GM12891 (cell line): ENCODE measurements around the gene CCR7. TPM values are rescaled to one million over a fixed set of nuclear protein-coding genes. Genes with fewer than 3 reads are reported as not detected.

Experiments used
- DNase-seq: peaks from one replicate; pipeline ENCODE4 v3.0.0; 2011; ENCODE audit warnings: low spot score; ENCODE audit not compliant: insufficient read length
- FAIRE-seq: peaks from 2 replicates; lab custom pipeline; 2011; peaks lifted over from hg19 to GRCh38; lab: Jason Lieb, UNC
- PAX5 ChIP-seq: IDR thresholded peaks from 2 replicates; pipeline ENCODE4 v1.6.1; 2011; ENCODE audit warnings: low read length, moderate library complexity, mild to moderate bottlenecking; ENCODE audit not compliant: insufficient read depth, severe bottlenecking
- POLR2A ChIP-seq: IDR thresholded peaks from 2 replicates; pipeline ENCODE4 v1.6.1; 2011; ENCODE audit warnings: low read depth, low read length, control low read depth
- POLR2AphosphoS5 ChIP-seq: IDR thresholded peaks from 2 replicates; pipeline ENCODE4 v1.6.1; 2011; ENCODE audit warnings: low read depth, low read length, control low read depth
- POU2F2 ChIP-seq: IDR thresholded peaks from 2 replicates; pipeline ENCODE4 v1.6.1; 2011; ENCODE audit warnings: low read depth, mild to moderate bottlenecking, control low read depth, low read length, moderate library complexity
- SPI1 ChIP-seq: IDR thresholded peaks from 2 replicates; pipeline ENCODE4 v1.6.1; 2011; ENCODE audit warnings: low read depth, low read length, control low read depth
- TAF1 ChIP-seq: IDR thresholded peaks from 2 replicates; pipeline ENCODE4 v1.6.1; 2011; ENCODE audit warnings: low read depth, low read length, control low read depth
- polyA plus RNA-seq: library from polyadenylated mRNA; unstranded; fragments of >200 nt; gene quantifications from one replicate; pipeline ENCODE4 v1.2.1, GENCODE V29; 2012; ENCODE audit warnings: low read depth, missing spikeins, inconsistent platforms; ENCODE audit not compliant: missing spikeins

CCR7 gene, protein sequence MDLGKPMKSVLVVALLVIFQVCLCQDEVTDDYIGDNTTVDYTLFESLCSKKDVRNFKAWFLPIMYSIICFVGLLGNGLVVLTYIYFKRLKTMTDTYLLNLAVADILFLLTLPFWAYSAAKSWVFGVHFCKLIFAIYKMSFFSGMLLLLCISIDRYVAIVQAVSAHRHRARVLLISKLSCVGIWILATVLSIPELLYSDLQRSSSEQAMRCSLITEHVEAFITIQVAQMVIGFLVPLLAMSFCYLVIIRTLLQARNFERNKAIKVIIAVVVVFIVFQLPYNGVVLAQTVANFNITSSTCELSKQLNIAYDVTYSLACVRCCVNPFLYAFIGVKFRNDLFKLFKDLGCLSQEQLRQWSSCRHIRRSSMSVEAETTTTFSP
- 156 TPM for polyA plus RNA-seq

GRCh38 chr17:40564883-40565768 lies at the start of gene CCR7:
Gene CCR7, minus strand, starts transcription at chr17:40565472. Its CDS starts 63 bp downstream, at chr17:40565409.
- no peak for DNase-seq

DNA sequence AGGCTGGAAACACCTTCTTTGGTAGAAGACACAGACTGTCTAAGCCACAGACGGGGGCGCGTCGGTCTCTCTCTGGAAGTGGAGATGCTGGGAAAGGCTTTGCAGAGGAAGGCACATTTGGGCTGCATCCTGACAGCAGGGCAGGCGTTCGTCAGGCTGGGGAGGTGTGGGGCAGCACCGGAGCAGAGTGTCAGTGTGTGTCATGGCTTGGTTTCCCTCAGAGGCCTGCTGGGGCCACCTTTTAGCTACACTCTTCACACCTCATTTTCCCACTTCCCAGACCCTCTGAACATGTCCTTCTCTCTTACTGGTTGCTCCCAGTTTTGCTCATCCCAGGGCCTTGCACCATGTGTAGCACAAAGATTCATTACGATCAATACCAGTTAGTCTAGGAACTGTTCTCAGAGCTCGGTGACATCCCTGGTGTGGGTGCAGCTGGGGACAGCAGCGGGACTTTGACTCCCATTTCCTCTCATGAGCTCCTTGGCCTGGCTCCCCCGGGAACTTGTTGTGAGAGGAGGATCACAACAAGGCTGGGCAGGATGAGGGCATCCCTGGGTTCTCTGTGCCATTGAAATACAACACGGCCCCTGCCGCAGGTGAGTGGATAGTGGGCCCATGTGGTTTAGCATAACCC lies 49.3 kb upstream of the CCR7 start:
- DNase-seq (no peak), FAIRE-seq (no peak)
- no peak for TF ChIP-seq POU2F2

More at GRCh38 chr17:40564883-40565768, at the start of gene CCR7:
- TF ChIP-seq POU2F2 (peak; percentile 96), SPI1 (peak; percentile 83), POLR2A (peak; percentile 100), POLR2AphosphoS5 (peak; percentile 99), PAX5 (no peak), TAF1 (peak; percentile 94)
- FAIRE-seq = peak; percentile 85

GRCh38 chr17:40613467-40614154 lies 48.3 kb upstream of the CCR7 start:
- FAIRE-seq (no peak), DNase-seq (no peak)
- TF ChIP-seq POU2F2 (no peak), SPI1 (no peak), PAX5 (no peak), POLR2AphosphoS5 (no peak), POLR2A (no peak), TAF1 (no peak)

- FAIRE-seq = no peak
- TF ChIP-seq POLR2A = no peak
- TF ChIP-seq TAF1 = no peak
- TF ChIP-seq POU2F2 = no peak
- no peak for TF ChIP-seq SPI1
- no peak for TF ChIP-seq PAX5
- TF ChIP-seq POLR2AphosphoS5 = no peak
- DNase-seq = no peak
Observed at GRCh38 chr17:40612599-40613244, 47.5 kb upstream of the CCR7 start.

- TF ChIP-seq PAX5 (no peak), SPI1 (no peak), POLR2AphosphoS5 (no peak), POU2F2 (no peak), POLR2A (no peak), TAF1 (no peak)
- FAIRE-seq = no peak
- no peak for DNase-seq
Observed at GRCh38 chr17:40611840-40612474, 46.7 kb upstream of the CCR7 start.

DNA sequence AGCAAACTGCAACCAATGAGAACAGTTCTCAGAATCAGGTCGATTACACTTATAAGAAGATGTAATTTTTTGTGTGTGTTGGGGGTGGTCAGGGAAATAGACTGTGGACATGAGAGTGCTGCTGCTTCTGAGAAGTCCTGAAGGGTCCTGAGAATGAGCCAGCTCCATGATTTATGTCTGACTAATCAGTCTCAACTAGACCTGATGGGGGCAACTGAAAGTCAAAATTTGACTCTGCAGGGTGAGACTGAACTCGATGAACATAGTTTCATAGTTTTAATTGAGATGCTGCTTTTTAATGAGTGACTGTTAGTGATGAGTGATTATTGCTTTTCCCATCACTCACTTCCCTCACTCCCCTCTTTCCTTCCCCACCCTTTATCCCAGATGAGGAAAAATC lies 45.1 kb upstream of the CCR7 start:
- DNase-seq (no peak), FAIRE-seq (peak; percentile 31)
- TF ChIP-seq SPI1 (no peak), TAF1 (no peak), POLR2A (no peak), POU2F2 (no peak), POLR2AphosphoS5 (no peak), PAX5 (no peak)

DNA sequence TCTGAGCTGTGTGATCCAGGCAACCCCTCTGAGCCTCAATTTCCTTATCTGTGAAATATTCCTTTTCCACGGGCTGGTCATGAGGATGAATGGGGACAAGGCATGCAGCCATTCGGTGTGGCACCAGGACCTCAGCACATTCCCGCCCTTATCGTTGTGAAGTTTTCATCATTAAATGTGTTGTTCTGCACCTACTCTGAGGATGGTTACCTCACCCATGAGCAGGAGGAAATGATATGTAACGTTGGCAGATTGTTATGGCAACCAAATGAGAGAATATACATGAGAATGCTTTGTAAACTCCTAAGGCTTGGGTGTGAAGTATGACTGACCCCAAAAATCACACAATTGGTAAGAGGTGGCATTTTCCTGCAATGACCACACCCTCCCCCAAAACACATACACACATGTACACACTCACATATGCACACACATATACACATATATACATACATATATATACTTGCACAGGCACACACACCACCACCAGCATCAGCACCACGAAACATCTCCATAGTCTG lies 42.8 kb upstream of the CCR7 start:
- FAIRE-seq (no peak), DNase-seq (no peak)
- TF ChIP-seq TAF1 = no peak
- no peak for TF ChIP-seq PAX5
- TF ChIP-seq POLR2AphosphoS5 = no peak
- no peak for TF ChIP-seq SPI1

- FAIRE-seq (no peak), DNase-seq (no peak)
Observed at GRCh38 chr17:40607641-40608040, 42.4 kb upstream of the CCR7 start.

More at GRCh38 chr17:40607641-40608040, 42.4 kb upstream of the CCR7 start:
- TF ChIP-seq PAX5 (no peak), SPI1 (no peak), POLR2AphosphoS5 (no peak), POLR2A (no peak), TAF1 (no peak), POU2F2 (no peak)
